Measurements from ENCODE around the gene CYP2D6.

DNA sequence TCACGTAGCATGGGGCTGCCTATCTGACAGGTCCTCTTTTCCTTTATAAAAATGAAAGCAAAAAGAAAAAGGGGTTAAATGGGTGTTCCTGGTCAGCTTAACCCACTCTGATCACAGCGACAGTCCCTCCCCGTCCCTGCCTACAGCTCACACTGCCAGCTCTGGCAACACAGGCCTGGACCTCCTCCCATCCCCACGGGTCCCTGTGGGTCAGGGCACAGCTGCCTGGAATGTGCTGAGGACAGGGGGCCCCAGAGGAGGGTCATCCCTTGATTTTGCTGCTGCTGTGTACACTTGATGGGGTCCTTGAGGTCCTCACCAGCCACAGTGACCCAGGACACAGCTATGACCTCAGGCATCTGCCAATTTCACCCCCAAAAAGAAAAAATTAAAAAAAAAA, 29.6 kb upstream of the CYP2D6 start:
- TF ChIP-seq EZH2 (IDR thresholded peaks at IDR 0.05; ENCODE audit: borderline replicate concordance, low read length) = no peak
- TF ChIP-seq, protein P1, sequence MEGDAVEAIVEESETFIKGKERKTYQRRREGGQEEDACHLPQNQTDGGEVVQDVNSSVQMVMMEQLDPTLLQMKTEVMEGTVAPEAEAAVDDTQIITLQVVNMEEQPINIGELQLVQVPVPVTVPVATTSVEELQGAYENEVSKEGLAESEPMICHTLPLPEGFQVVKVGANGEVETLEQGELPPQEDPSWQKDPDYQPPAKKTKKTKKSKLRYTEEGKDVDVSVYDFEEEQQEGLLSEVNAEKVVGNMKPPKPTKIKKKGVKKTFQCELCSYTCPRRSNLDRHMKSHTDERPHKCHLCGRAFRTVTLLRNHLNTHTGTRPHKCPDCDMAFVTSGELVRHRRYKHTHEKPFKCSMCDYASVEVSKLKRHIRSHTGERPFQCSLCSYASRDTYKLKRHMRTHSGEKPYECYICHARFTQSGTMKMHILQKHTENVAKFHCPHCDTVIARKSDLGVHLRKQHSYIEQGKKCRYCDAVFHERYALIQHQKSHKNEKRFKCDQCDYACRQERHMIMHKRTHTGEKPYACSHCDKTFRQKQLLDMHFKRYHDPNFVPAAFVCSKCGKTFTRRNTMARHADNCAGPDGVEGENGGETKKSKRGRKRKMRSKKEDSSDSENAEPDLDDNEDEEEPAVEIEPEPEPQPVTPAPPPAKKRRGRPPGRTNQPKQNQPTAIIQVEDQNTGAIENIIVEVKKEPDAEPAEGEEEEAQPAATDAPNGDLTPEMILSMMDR (IDR thresholded peaks at IDR 0.05; ENCODE audit: low read length) = no peak

Measured in OCI-LY1 (cell line).